HG03095 (cell line): ENCODE measurements around the gene CRYGS.
A peak's percentile ranks its signal among the peaks of the same experiment; 100 is the strongest.
"Not testable (repeated sequence)": the region's sequence is repeated elsewhere in the genome, so short reads cannot be mapped to it uniquely, and the experiment has no call there.

Experiments
- ATAC-seq: cut with Tn5 transposase; IDR thresholded peaks from one replicate; pipeline ENCODE4 v1.9.1; 2021; ENCODE audit warnings: moderate library complexity; ENCODE audit not compliant: unreplicated experiment

CRYGS gene

DNA sequence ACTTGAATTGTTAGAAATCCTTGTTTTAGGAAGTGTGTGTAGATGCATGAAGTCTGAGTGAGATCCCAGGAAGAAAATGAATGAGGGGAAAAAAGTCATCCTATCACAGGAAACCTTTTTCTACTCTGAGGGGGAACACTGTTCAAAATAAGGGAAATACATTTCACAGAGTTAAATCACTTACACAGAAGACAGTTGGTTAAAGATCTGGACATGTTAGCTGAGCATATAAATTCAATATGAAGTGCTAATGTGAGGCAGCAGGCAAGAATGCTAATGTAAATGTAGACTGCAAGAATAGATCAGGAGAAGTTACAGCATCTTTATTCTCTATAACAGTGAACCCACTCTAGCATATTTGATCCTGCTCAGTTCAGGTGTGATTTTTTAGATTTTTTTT, 20.4 kb upstream of the CRYGS start:
- ATAC-seq = no peak

DNA sequence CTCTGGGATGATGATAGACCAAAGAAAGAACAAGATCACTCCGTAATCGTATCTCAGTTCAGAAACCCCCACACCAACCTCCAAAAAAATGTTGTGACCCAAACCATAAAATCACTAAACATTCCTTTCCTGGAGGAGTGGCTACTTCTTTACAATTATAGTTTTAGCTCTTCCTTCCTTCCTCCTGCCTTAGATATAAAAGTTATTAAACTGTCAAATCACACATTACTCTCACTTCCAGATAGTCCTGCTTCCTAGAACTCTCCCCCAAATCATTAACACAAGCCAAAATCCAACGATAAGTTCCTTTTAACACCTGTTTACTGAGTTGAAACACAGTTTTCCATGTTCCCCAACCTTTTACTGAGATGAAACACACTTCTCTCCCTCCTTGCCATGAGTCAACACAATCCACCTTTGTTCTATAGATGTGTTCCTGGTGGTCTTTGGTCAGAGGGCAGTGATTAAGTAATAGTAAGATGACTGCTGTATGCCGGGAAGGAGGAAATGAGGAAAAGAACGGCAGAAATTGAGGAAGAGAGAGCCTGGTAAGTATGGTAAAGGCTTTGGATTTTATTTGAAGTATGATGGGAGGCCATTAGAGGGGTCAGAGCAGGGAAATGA, 8.3 kb upstream of the CRYGS start:
- no peak for ATAC-seq

DNA sequence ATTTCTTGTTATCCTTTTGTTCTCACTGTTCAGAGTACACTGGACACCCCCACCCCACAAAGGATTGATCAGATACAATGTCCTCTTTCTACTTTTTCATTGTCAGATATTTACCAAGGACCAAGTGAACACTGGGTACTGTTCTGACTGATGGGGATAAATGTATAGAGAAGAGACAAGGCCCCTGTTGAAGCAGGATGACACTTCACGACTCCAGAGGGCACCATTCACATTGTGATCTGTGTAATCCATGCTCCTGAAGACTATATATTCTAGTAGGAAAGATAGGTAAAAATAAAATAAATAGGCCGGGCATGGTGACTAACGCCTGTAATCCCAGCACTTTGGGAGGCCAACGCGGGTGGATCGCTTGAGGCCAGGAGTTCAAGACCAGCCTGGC, 7.2 kb upstream of the CRYGS start:
- ATAC-seq = no peak

DNA sequence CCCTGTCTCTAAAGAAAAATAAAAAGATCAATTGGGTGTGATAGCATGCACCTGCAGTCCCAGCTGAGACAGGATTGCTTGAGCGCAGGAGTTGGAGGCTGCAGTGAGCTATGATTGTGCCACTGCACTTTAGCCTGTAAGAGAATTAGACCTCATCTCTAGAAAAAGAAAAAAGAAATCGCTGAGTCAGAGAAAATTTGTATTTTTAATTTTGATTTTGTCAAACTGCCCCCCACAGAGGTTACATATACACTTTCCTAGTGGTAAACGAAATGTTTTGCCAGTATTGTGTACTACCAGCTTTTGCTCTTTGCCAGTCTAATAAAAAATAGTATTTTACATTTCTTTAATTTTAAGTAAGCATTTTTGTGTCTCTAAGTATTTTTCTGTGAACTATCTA, 5.3 kb upstream of the CRYGS start:
- ATAC-seq = no peak

DNA sequence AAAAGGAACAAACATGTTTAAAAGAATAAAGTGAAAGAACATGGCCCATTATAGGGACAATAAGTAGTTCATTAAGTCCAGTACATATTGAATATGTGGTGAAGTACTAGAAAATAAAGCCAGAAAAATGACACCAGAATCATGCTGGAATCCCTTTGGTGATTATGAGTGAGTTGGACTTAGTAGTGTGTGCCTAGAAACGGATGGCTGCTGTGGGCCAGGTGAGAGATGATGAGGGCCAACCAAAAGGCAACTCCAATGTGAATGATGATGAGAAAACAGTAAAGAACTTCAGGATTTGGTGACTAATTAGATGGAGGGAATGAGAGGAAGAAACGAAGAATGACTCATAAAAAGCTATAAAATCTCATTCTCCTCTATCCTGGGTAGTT, 3.3 kb downstream of the CRYGS start:
- no peak for ATAC-seq

DNA sequence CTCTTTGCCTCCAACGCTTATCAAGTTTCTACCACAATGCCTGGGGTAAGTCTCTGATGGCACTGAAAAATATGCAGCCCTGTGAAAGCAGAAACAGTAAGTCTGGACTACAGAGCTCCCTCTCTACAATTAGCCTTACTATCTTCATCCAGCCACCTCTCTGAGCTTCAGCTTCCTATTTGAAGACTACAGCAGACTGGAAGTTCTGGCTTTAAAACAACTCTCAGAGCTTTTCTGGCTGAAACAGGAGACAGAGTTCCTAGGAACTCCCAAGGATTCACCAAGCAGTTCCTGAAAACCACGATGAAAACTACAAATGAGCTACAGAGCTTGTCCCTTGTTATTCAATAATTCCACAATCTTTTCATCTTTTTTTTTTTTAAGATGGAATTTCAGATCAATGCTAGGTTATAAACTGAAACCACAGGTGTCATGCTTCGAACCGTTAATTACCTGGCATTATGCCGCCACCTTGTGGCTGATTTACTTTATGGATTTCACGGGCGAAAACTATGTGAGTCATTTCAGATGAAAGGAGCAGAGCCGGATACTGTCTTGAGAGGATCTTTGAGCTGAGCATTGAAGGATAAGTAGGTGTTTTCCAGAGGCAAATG, 3.9 kb downstream of the CRYGS start:
- peak; percentile 53 for ATAC-seq

DNA sequence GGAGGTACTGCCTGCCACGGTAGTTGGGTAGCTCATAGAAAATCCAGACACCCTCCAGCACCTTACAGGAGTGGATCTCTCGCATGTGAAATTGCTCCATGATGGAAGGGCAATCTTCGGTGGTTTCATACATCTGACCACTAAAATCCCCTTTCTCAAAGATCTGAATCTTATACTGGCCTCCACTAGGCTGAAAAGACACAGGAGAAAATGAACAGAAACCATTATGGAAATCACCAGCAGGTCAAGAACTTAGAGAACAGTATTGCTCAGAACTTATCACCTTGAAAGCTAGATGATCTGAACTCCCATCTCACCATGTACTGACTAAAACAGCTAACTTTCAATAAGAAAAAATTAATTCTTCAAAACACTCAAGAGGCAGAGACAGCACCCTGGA, 5.4 kb downstream of the CRYGS start:
- ATAC-seq = no peak

DNA sequence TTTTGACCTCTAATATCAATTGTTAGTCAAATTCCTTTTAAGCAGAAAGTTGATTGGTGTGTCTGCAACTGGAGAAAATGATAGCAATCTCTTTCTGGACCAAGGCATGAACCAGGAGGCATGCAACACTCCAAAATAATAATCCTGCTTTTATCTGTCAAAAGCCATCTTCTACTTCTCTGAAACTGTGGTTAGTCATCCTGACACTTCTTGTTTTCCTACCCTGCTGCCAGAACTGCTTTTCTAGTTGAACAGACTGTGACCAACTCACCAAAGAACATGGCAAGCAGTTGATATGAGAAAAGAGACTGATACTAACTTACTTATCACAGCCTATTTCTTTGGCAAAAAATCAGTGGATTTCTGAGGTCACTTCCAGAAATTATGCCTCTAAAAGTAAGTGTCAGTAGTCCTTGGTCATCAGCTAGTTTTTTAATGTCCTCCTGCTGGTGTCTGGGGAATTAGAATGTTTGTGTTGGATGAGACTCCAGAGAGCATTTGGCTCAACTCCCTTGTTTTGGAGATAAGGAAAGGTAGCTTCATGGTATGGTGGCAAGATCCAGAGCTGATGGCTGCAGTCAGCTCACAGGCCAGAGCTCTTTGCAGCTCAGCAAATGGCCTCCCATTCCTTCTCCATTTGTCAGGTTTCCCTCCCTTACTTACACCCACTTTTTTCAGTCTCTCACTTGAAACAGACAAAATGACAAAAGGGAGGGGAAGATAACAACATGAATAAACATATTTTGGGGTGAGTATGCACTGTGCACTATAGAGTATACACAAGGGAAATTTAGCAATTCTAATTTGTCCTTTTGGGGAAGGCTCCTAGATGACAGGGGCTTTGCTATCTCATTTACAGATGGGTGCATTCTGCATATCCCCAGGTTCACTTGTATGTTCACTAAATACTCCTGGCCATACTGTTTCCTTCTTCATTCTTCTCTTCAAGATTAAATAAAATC, 7.0 kb downstream of the CRYGS start:
- ATAC-seq = no peak

DNA sequence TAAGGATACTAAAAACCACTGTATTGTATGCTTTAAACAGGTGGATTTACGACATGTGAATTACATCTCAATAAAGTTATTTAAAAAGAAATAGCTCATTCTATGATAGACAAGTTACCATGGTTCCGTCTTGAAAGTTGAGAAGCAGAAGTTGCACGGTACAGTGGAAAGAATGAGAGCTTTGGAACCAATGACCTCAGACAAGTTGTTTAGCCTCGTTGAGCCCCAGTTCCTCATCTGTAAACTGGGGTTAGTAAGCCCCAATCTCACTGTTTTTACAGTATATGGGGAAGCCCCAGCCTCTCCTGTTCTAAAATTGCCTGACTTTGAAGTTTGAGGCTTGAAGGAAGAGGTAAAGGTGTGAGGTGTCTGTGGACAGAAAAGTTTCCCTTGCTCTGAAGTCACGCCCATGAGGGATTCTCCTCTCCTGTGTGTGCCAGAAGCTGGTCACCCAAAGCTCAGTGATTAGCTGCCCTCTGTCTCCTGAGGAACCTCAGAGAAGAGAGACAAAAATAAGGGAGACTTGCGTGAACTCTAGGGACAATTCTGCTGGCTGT, 10.0 kb downstream of the CRYGS start:
- ATAC-seq = peak; percentile 87

DNA sequence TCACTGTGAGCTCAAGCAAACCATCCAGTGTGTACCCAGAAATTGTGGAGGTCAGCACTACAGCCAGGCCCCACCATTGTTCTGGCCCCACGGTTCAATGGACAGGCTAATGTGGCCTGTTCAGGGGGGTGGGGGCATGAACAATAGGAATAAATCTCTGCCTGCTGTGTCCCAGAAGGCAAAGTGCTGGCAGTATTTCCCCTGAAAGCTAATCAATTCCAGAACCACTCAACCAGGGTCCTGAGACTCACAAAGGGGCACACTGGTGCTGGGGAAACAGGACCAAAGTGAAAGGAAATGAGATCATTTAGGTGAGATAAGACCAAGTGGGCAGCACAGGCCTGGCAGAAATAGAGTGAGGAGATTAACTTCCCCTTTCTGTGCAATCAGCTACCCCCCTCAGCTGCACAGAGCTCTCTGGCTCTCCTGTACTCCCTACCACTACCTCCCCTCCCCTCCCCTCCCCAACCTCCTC, 11.5 kb downstream of the CRYGS start:
- no peak for ATAC-seq

DNA sequence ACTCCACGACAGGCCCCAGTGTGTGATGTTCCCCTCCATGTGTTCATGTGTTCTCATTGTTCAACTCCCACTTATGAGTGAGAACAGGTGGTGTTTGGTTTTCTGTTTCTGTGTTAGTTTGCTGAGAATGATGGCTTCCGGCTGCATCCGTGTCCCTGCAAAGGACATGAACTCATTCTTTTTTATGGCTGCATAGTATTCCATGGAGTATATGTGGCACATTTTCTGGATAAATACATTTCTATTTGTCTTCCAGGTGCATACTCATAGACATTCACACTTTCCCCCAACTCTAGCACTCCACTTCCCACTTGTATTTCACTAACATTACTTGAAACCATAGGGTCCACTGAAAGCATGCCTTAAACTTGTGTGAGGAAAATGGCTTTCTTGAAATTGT, 12.5 kb downstream of the CRYGS start:
- not testable (repeated sequence) for ATAC-seq

DNA sequence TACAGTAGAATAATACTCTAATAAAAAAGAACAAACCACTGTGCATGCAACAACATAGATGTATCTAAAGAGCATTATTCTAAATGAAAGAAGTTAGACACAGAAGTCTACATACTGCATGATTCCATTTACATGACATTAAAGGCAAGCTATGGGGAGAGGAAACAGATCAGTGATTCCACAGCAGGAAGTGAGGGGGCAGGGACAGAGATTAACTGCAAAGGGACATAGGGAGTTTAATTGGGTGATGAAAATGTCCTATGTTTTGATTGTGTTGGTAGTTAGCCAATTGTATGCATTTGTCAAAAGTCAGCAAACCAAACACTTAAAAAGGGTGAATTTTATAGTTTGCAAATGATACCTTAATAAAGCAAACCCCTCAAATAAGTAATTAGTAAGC, 13.8 kb downstream of the CRYGS start:
- ATAC-seq = no peak

DNA sequence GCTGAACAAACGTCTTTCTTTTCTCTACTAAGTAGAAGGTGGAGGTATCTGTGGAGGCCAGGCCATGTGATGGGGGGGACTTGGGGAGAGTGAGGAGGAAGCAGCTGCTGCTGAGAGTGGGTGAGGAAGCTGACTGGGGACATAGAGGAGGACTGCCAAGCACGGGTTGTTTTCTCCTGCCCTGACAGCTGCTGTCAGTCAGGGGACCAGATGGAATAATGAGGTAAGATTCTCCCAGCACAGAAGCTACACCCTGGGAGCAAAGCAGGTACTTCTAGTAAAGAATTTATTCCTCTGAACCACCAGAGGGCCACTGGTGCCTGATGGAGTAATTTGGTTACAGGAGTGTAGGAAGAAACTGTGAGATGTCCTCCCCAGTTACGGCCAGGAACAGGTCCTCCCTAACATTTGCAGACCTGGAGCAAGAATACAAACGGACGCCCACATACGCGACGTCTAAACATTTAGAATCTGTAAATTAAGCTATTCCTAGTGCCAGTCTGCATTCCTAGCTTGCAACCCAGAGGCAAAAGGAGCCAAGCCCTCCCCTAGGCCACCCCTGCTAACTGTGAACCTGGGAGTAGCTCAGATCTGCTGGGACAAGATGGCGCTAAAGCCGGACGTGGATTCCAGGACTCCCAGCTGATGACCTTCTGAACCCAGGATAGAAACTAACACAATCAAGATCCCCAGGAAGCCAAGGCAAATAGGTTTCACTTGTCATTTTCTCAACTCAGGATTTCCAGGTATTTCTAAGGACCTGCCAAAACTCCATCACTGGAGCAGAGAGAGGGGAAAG, 14.8 kb downstream of the CRYGS start:
- ATAC-seq = no peak

DNA sequence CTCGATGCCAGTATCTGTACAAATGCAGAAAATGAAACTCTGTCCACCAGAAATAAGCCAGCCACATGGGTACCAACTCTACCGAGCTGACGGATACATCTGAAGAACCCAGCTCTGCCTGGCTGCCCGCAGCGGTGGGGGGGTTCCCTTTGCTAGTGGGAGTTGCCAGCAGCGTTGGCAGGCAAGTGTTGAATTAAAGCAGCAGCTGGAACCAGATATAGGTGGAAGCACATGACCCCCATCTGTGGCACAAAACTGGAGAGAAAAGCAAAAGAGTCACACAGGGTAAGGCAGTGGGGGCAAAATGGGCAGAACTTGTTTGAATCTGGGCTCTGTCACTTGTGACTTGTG, 17.9 kb downstream of the CRYGS start:
- no peak for ATAC-seq

DNA sequence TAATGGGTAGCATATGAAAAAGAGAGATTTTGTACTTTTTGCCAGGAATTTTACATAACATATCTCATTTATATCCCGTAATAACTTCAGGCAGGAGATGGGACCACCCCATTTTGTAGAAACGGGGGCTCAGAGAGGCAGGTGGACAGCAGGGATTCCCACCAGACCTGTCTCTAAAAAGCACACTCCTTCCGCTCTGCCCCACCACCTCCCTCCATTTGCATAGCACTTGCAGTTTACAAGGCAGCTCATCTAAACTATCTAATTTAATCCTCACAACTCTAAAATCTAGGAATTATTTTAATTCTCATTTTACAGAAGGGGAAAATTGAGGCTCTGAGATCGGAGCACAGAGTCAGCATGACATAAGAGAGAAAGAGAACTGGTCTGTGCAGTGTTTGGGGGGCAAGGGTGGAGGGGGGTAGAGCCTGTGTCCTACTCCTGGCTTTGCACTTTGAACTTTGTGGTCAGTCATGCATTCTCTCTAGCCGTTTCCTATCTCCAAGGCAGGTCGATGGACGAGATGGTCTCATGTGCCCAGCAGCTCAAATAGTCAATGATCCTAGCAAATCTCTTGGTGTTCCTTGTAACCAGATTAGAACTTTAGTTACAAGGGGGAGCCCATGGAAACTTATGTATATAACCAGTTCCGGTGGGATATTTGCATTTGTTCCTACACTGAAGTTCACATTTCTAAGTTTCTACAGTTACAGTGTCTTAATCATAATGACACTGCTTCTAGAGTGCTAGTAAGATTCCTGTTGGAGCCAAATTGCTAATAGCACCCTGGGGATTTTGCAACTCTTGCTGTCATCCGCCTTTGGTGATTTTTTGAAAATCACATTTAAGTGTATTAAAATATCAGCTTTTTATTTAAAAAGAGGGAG, 18.6 kb downstream of the CRYGS start:
- ATAC-seq = no peak

DNA sequence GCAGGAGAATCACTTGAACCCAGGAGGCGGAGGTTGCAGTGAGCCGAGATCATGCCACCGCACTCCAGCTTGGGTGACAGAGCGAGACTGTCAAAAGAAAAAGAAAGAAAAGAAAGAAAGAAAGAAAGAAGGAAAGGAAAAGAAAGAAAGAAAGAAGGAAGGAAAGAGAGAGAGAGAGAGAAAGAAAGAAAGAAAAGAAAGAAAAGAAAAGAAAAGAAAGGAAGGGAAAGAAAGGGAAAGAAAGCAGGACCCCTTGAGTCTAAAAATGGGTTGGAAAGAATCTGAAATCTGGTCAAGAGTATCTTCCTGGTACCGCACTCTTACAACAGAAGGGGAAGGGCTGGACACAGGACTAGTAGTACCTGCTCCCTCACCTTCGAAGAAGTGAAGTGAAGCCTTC, 19.6 kb downstream of the CRYGS start:
- ATAC-seq = no peak

DNA sequence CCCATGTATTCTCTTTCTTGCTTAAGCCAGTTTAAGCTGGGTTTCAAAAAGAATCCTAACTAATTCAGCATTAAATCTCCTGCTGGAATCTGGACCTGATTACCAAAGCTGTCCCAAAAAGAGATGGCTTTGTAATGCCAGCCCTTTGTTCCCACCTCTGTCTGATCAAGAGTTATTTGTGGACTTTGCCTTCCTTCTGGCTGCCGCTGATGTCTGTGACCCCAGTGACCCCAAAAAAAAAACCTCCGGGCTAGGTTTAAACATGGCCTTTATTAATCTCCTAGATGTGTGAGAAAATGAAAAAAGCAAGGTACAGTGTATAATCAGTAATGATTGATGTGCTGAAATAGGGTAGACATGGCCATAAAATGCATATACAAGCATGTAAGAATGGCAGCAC, 20.7 kb downstream of the CRYGS start:
- ATAC-seq = no peak

DNA sequence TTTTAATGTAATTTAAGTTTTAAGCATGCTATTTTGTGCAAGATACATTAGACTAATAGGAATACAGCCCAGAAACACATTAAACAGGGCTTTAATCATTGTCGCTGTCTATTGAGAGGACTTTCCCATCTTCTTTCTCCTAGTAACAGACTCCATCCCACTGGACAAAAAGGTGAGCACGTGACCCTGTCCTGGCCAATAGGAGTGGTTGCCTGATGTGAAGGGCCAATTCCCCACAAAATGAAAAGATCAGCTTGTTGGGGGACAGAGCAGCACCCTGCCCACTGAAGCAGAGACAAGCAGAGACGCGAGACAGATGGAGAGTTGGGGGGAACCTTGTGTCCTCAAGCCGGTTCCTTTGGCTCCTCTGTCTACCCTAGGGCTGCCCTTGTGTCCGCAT, 21.2 kb downstream of the CRYGS start:
- no peak for ATAC-seq

DNA sequence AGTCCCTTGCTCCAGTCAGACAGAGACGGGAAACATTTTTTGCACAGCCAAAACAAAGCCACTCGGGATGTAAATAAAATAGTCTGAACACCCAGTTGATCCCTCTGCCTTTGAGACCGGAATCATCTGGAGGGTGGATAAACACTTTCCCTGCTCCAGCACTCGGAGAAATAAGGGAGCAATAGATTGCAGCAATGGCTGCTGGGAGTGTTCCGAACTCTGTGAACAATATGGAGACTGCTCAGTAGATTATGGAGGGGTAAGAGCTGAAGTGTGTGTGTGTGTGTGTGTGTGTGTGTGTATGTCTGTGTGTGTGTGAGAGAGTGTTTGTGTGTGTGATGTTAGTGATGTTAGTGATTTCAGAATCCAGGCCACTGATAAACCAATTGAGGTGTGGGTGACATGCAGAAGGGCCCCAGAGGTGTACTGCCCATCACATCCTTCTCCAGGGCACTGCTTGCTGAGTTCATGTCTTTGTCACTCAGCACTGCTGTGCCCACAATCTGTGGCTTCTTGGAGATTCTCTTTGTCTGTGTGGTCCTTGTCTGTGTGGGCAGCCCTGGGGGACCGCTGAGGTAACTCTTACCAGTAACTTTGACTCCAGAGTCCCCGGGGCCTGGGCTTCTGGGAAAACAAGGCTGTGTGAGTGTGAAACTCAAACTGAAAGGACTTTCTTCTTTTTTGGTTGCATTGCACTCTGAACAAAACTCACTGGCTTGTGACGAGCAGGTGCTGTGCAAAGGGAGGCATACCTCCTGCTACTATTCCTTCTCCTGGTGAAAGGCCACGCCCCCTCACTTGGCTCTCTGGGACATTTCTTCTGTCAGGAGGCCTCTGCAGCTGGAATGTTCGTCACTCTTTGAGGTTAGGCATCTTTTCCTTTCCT, 23.0 kb downstream of the CRYGS start:
- ATAC-seq = peak; percentile 68
